A549 (cell line): ENCODE data around the gene SLN. TPM values are rescaled to one million over a fixed set of nuclear protein-coding genes. Genes with fewer than 3 reads are reported as not detected.

ENCODE experiments used
- ATAC-seq, 2 experiments: fragments of 200-7000 bp in 1 of 2; fragments of >200 bp in 1 of 2; cut with Nextera tagmentation in 1 of 2; cut with Tn5 transposase in 1 of 2; 3 replicates each; pipeline versions ENCODE4 v1.8.0 to v1.9.1; 2018 to 2020; ENCODE audit warnings: mild to moderate bottlenecking in 1 of 2, moderate library complexity in 1 of 2
- CTCF ChIA-PET: fragments of 300-600 bp; sonication (Branson Sonifier 250); formaldehyde crosslinking; extraction: SDS; loops from one replicate; lab custom pipeline; 2021; ENCODE audit warnings: antibody characterized with exemption, inconsistent platforms; lab: Yijun Ruan, JAX
- POLR2A ChIA-PET: fragments of 350-600 bp; formaldehyde crosslinking; extraction: SDS; loops from one replicate; lab custom pipeline; 2021; ENCODE audit warnings: antibody characterized with exemption, inconsistent platforms; lab: Yijun Ruan, JAX
- DNase-seq, 2 experiments: peaks; one replicate each; pipeline versions ENCODE4 v3.0.0 to v3.0.0-alpha.2; 2011 to 2016; ENCODE audit warnings: low read depth in 1 of 2, low spot score in 1 of 2
- FAIRE-seq: peaks from 2 replicates; lab custom pipeline; 2011; peaks lifted over from hg19 to GRCh38; lab: Jason Lieb, UNC
- H3K27ac ChIP-seq, 2 experiments: fragments of >200 bp; sonication (Bioruptor Twin); formaldehyde crosslinking; 3 replicates each; pipeline ENCODE4 v1.5.1; 2016 to 2017
- H3K4me1 ChIP-seq: fragments of >200 bp; sonication (Bioruptor Twin); formaldehyde crosslinking; 3 replicates; pipeline ENCODE4 v1.6.1; 2016
- H3K4me2 ChIP-seq: fragments of >200 bp; sonication (Bioruptor Twin); formaldehyde crosslinking; 3 replicates; pipeline ENCODE4 v1.6.1; 2016
- H3K4me3 ChIP-seq: fragments of >200 bp; sonication (Bioruptor Twin); formaldehyde crosslinking; 3 replicates; pipeline ENCODE4 v1.5.1; 2016
- H3K9me3 ChIP-seq: fragments of >200 bp; sonication (Bioruptor Twin); formaldehyde crosslinking; 3 replicates; pipeline ENCODE4 v1.6.1; 2016
- ATOH8 ChIP-seq: fragments of 250-450 bp; sonication (Bioruptor Pico); IDR thresholded peaks from 2 replicates; pipeline ENCODE4 v1.5.0; 2020; ENCODE audit warnings: low read depth, mild to moderate bottlenecking, moderate library complexity
- CBX2 ChIP-seq: fragments of 200-600 bp; sonication (generic); IDR thresholded peaks from 2 replicates; pipeline ENCODE4 v1.6.1; 2016; ENCODE audit warnings: low read depth, mild to moderate bottlenecking, borderline replicate concordance
- CHD4 ChIP-seq: fragments of 200-600 bp; sonication (generic); IDR thresholded peaks from 2 replicates; pipeline ENCODE4 v1.6.1; 2016; ENCODE audit warnings: antibody characterized with exemption, mild to moderate bottlenecking, borderline replicate concordance
- E2F6 ChIP-seq: IDR thresholded peaks from 2 replicates; pipeline ENCODE4 v1.6.1; 2012; ENCODE audit warnings: low read depth, borderline replicate concordance
- ESRRA ChIP-seq: fragments of 150-350 bp; IDR thresholded peaks from 2 replicates; pipeline ENCODE4 v1.6.1; 2014; ENCODE audit warnings: mild to moderate bottlenecking, low read length, borderline replicate concordance
- FOSB ChIP-seq: fragments of 250-450 bp; sonication (Bioruptor Pico); IDR thresholded peaks from 2 replicates; pipeline ENCODE4 v1.5.0; 2020; ENCODE audit warnings: mild to moderate bottlenecking, moderate library complexity
- FOSL2 ChIP-seq, 2 experiments: fragments of 450-650 bp in 1 of 2; fragments of >200 bp in 1 of 2; sonication (Bioruptor Twin) in 1 of 2; formaldehyde crosslinking; IDR thresholded peaks; 2 replicates each; pipeline versions ENCODE4 v1.5.0 to v1.6.1; 2016 to 2020; ENCODE audit warnings: mild to moderate bottlenecking in 1 of 2, moderate library complexity in 1 of 2
- FOXS1 ChIP-seq: fragments of 250-450 bp; sonication (Bioruptor Pico); IDR thresholded peaks from 2 replicates; pipeline ENCODE4 v1.5.0; 2020; ENCODE audit warnings: mild to moderate bottlenecking, moderate library complexity
- GATA3 ChIP-seq: IDR thresholded peaks from 2 replicates; pipeline ENCODE4 v1.6.1; 2012; ENCODE audit warnings: borderline replicate concordance
- HOXB13 ChIP-seq: fragments of 250-450 bp; sonication (Bioruptor Pico); IDR thresholded peaks from 2 replicates; pipeline ENCODE4 v1.5.0; 2020; ENCODE audit warnings: low read depth, mild to moderate bottlenecking, moderate library complexity
- MAZ ChIP-seq: fragments of 150-350 bp; IDR thresholded peaks from 2 replicates; pipeline ENCODE4 v1.6.1; 2014; ENCODE audit warnings: antibody characterized with exemption, low read depth, low read length, borderline replicate concordance
- MYC ChIP-seq: IDR thresholded peaks from 2 replicates; pipeline ENCODE4 v1.6.1; 2012; ENCODE audit warnings: mild to moderate bottlenecking, inconsistent platforms, low read length, improper control_type of control experiment, borderline replicate concordance
- NPAS2 ChIP-seq: fragments of 250-450 bp; sonication (Bioruptor Pico); IDR thresholded peaks from 2 replicates; pipeline ENCODE4 v1.8.0; 2022; ENCODE audit warnings: mild to moderate bottlenecking, moderate library complexity, borderline replicate concordance
- PHF8 ChIP-seq: fragments of 200-600 bp; sonication (generic); IDR thresholded peaks from 2 replicates; pipeline ENCODE4 v1.6.1; 2016; ENCODE audit warnings: low read depth, mild to moderate bottlenecking, antibody characterized with exemption, moderate library complexity, borderline replicate concordance
- RARB ChIP-seq: fragments of 250-450 bp; sonication (Bioruptor Pico); IDR thresholded peaks from 2 replicates; pipeline ENCODE4 v1.8.0; 2021; ENCODE audit warnings: mild to moderate bottlenecking, moderate library complexity
- REST ChIP-seq: fragments of 200-600 bp; sonication (generic); IDR thresholded peaks from 2 replicates; pipeline ENCODE4 v1.6.1; 2016; ENCODE audit warnings: antibody characterized with exemption, mild to moderate bottlenecking, moderate library complexity
- SMC3 ChIP-seq: fragments of >200 bp; sonication (Bioruptor Twin); formaldehyde crosslinking; IDR thresholded peaks from 3 replicates; pipeline ENCODE4 v1.6.1; 2018; ENCODE audit warnings: inconsistent platforms
- ZFP36 ChIP-seq: fragments of 450-650 bp; IDR thresholded peaks from 2 replicates; pipeline ENCODE4 v1.6.1; 2014; ENCODE audit warnings: borderline replicate concordance; ENCODE audit not compliant: partially characterized antibody
- ZNF302 ChIP-seq: fragments of 250-450 bp; sonication (Bioruptor Pico); IDR thresholded peaks from 2 replicates; pipeline ENCODE4 v1.9.0; 2021; ENCODE audit warnings: inconsistent platforms, mild to moderate bottlenecking, moderate library complexity
- WGBS: methylation state at CpG from one replicate; pipeline ENCODE4 v1.1.6; 2017; ENCODE audit errors: missing lambda C conversion rate; 5-methylcytosine and 5-hydroxymethylcytosine counted together
- polyA plus RNA-seq, 4 experiments: library from polyadenylated mRNA; depleted of rRNA in 3 of 4; stranded (reverse); fragments of >200 nt; fragmentation: RNase III in 1 of 4; extraction: RNeasy Plus Mini Kit Qiagen cat#74134 plus additional on column Dnase treatment in 1 of 4; gene quantifications; 2 replicates in 3 of 4; 3 replicates in 1 of 4; pipeline ENCODE4 v1.2.3, GENCODE V29; 2011 to 2017
- TF ChIP-seq, protein P1 (sequence below): fragments of 150-350 bp; IDR thresholded peaks from 2 replicates; pipeline ENCODE4 v1.6.1; 2014; ENCODE audit warnings: low read depth, mild to moderate bottlenecking, low read length
- TF ChIP-seq, protein P2 (sequence below): fragments of 450-650 bp; IDR thresholded peaks from 2 replicates; pipeline ENCODE4 v1.6.1; 2014; ENCODE audit warnings: antibody characterized with exemption

The SLN gene
- polyA plus RNA-seq, 2 of the 4 experiments (the other 2 are of a cell fraction), result 1.3 to 2.2 TPM

DNA sequence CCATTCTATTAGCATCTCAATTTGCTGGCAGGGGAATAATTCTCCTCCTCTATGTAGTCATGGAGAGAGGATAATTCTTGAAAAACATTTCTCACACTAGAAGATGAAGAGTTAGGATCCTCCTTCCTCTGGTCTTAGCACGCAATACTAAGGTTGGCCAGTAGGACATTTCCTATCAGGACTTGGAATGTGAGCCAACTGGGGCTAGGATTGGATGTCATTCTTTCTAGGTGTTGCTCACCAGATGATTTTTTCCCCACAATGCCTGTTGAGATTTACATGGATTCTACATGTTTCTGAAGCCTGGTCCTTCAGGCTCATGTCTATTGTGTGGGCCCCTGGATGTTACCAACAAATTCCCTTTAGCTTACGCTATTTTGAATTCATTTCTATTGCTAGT is 28.0 kb downstream of the SLN start:
- POLR2A ChIA-PET, result no interaction called here
- FAIRE-seq (no peak), ATAC-seq (peak in 1 of 2 experiments; percentile 76; a peak in 3 of 6 replicates), DNase-seq (peak; percentile 25 to 31)
- no peak overlapping the region for H3K4me2 ChIP-seq
- no peak overlapping the region for H3K27ac ChIP-seq
- H3K4me1 ChIP-seq, result no peaks in the 10 kb centered on the region
- WGBS, result 88% methylated on average over 2 of the region's 2 CpGs
- TF ChIP-seq ESRRA (no peak), E2F6 (no peak), CHD4 (no peak), GATA3 (no peak), MAZ (no peak), FOSL2 (IDR thresholded peaks at IDR 0.05) (no peak), FOSL2 (CRISPR knock-in tag; IDR thresholded peaks at IDR 0.05) (no peak), ZFP36 (no peak), ATOH8 (no peak), ZNF302 (no peak), HOXB13 (no peak), REST (no peak), MYC (no peak), RARB (no peak), PHF8 (no peak), CBX2 (no peak)
- TF ChIP-seq, protein P1, sequence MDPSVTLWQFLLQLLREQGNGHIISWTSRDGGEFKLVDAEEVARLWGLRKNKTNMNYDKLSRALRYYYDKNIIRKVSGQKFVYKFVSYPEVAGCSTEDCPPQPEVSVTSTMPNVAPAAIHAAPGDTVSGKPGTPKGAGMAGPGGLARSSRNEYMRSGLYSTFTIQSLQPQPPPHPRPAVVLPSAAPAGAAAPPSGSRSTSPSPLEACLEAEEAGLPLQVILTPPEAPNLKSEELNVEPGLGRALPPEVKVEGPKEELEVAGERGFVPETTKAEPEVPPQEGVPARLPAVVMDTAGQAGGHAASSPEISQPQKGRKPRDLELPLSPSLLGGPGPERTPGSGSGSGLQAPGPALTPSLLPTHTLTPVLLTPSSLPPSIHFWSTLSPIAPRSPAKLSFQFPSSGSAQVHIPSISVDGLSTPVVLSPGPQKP, result no peak
- TF ChIP-seq, all 56 proteins: peak for 0
- Histone ChIP-seq H3K9me3 (no peaks in the 10 kb centered on the region), H3K4me3 (no peak overlapping the region)
- CTCF ChIA-PET, result interaction anchor here (1.0 to 1.3 kb wide), 2 partner anchors 74 to 135 kb away, joined by 3 to 4 read pairs; no protein-coding TSS in a partner anchor

- Histone ChIP-seq H3K27ac (no peak overlapping the region), H3K4me3 (no peak overlapping the region), H3K9me3 (no peaks in the 10 kb centered on the region), H3K4me1 (no peaks in the 10 kb centered on the region), H3K4me2 (no peak overlapping the region)
- FAIRE-seq (no peak), DNase-seq (no peak), ATAC-seq (no peak)
- ChIA-PET POLR2A (no interaction called here), CTCF (interaction anchor here (1.0 to 1.3 kb wide), 3 partner anchors 74 to 134 kb away, joined by 3 to 4 read pairs (median 3); no protein-coding TSS in a partner anchor)
- WGBS, result 4% methylated on average over 2 of the region's 2 CpGs
- TF ChIP-seq NPAS2 (no peak), MAZ (no peak), REST (no peak), E2F6 (no peak), SMC3 (no peak), FOXS1 (no peak), ATOH8 (no peak), FOSB (no peak)
- TF ChIP-seq, protein P2, sequence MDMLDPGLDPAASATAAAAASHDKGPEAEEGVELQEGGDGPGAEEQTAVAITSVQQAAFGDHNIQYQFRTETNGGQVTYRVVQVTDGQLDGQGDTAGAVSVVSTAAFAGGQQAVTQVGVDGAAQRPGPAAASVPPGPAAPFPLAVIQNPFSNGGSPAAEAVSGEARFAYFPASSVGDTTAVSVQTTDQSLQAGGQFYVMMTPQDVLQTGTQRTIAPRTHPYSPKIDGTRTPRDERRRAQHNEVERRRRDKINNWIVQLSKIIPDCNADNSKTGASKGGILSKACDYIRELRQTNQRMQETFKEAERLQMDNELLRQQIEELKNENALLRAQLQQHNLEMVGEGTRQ, result no peak
These were observed 28.8 kb downstream of the SLN start for GRCh38 chr11:107683061-107683460.
